ENCODE results near the gene ABR.

The ABR gene

DNA sequence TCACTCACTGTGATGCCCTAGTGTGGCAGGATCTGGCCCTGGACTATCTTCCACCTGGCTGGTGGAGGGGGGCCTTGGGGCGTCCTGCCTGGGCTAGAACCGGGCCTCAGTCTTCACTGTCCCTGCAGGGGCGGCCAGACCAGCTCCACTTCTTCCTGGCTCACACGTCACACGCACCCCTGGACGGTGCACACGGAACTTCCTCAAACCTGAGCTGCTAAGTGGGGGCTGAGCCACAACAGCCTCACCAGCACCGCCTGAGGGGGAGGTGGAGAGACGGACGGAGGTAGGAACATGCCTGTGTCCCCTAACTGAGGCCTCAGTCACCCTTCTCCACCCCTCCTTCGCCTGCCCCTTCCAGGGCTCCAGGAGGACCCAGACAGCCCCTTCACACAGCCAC is 146.3 kb downstream of the ABR start:
- no peak overlapping the region for H3K4me3 ChIP-seq (replicated peaks; ENCODE audit: insufficient read depth, low read length)
- no peaks in the 10 kb centered on the region for H3K27me3 ChIP-seq (ENCODE audit: insufficient read depth, poor library complexity, severe bottlenecking)
- TF ChIP-seq, protein P1, sequence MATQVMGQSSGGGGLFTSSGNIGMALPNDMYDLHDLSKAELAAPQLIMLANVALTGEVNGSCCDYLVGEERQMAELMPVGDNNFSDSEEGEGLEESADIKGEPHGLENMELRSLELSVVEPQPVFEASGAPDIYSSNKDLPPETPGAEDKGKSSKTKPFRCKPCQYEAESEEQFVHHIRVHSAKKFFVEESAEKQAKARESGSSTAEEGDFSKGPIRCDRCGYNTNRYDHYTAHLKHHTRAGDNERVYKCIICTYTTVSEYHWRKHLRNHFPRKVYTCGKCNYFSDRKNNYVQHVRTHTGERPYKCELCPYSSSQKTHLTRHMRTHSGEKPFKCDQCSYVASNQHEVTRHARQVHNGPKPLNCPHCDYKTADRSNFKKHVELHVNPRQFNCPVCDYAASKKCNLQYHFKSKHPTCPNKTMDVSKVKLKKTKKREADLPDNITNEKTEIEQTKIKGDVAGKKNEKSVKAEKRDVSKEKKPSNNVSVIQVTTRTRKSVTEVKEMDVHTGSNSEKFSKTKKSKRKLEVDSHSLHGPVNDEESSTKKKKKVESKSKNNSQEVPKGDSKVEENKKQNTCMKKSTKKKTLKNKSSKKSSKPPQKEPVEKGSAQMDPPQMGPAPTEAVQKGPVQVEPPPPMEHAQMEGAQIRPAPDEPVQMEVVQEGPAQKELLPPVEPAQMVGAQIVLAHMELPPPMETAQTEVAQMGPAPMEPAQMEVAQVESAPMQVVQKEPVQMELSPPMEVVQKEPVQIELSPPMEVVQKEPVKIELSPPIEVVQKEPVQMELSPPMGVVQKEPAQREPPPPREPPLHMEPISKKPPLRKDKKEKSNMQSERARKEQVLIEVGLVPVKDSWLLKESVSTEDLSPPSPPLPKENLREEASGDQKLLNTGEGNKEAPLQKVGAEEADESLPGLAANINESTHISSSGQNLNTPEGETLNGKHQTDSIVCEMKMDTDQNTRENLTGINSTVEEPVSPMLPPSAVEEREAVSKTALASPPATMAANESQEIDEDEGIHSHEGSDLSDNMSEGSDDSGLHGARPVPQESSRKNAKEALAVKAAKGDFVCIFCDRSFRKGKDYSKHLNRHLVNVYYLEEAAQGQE (IDR thresholded peaks at IDR 0.05; ENCODE audit: insufficient replicate concordance, low read depth) = no peak
- TF ChIP-seq, protein P2, sequence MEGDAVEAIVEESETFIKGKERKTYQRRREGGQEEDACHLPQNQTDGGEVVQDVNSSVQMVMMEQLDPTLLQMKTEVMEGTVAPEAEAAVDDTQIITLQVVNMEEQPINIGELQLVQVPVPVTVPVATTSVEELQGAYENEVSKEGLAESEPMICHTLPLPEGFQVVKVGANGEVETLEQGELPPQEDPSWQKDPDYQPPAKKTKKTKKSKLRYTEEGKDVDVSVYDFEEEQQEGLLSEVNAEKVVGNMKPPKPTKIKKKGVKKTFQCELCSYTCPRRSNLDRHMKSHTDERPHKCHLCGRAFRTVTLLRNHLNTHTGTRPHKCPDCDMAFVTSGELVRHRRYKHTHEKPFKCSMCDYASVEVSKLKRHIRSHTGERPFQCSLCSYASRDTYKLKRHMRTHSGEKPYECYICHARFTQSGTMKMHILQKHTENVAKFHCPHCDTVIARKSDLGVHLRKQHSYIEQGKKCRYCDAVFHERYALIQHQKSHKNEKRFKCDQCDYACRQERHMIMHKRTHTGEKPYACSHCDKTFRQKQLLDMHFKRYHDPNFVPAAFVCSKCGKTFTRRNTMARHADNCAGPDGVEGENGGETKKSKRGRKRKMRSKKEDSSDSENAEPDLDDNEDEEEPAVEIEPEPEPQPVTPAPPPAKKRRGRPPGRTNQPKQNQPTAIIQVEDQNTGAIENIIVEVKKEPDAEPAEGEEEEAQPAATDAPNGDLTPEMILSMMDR (IDR thresholded peaks at IDR 0.05; ENCODE audit: insufficient read depth, low read length) = no peak
- TF ChIP-seq GABPA (IDR thresholded peaks at IDR 0.05; ENCODE audit: low read depth) (no peak), POLR2AphosphoS5 (IDR thresholded peaks at IDR 0.05; ENCODE audit: low read depth) (no peak), SPI1 (IDR thresholded peaks at IDR 0.05; ENCODE audit: borderline replicate concordance, low read depth) (no peak)
- H3K27ac ChIP-seq (replicated peaks) = no peak overlapping the region; the same call in 1 of the 2 replicates
- peak; percentile 32 to 70 for DNase-seq (ENCODE audit: low read depth in 1 of 2, low spot score in 1 of 2)

DNA sequence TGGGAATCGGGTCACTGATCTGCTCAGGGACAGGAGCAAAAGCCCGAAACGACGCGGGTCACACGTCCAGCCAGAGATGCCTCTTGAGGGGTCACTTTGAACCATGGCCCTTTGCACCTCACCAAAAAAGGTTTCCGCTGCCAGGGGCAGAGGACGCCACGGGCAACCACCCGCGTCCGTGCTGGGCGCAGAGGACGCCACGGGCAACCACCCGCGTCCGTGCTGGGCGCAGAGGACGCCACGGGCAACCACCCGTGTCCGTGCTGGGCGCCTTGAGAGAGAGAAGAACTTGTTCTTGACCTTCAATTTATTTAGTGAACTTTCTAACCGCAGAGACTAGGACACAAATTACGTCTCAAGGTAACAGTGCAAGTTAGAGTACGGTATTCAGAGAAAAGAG is 147.4 kb downstream of the ABR start:
- H3K4me3 ChIP-seq (replicated peaks; ENCODE audit: insufficient read depth, low read length) = no peak overlapping the region

DNA sequence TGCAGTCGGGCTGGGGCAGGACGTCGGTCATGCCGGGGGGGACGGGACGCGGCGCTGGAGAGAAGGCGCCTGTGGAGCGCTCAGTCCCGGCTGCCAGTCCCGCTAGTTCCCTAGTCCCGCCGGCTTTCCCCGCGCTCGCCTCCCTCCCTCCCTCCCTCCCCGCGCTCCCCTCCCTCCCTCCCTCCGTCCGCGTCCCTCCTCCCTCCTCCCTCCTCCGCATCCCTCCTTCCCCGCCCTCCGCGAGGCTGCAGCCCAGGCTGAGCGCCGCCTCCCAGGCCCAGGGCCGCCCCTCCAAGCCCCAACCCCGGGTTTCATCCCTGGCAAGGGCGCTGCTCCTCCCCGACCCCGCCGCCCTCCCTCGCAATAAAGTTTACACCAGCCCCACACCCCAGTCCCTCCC is 148.1 kb downstream of the ABR start:
- no peaks in the 10 kb centered on the region for H3K27me3 ChIP-seq (ENCODE audit: insufficient read depth, poor library complexity, severe bottlenecking)
- no peak overlapping the region for H3K4me3 ChIP-seq (replicated peaks; ENCODE audit: insufficient read depth, low read length)
- H3K27ac ChIP-seq (replicated peaks) = no peak overlapping the region
- TF ChIP-seq, protein P1 (IDR thresholded peaks at IDR 0.05; ENCODE audit: insufficient replicate concordance, low read depth) = no peak
- TF ChIP-seq SPI1 (IDR thresholded peaks at IDR 0.05; ENCODE audit: borderline replicate concordance, low read depth) (no peak), POLR2AphosphoS5 (IDR thresholded peaks at IDR 0.05; ENCODE audit: low read depth) (no peak), GABPA (IDR thresholded peaks at IDR 0.05; ENCODE audit: low read depth) (no peak)
- TF ChIP-seq, protein P2 (IDR thresholded peaks at IDR 0.05; ENCODE audit: insufficient read depth, low read length) = no peak
- DNase-seq (ENCODE audit: low read depth in 1 of 2, low spot score in 1 of 2) = no peak

More for the DNA sequence above, 147.4 kb downstream of the ABR start:
- no peak for TF ChIP-seq SPI1 (IDR thresholded peaks at IDR 0.05; ENCODE audit: borderline replicate concordance, low read depth)
- TF ChIP-seq, protein P2 (IDR thresholded peaks at IDR 0.05; ENCODE audit: insufficient read depth, low read length) = no peak
- Histone ChIP-seq H3K27ac (replicated peaks) (no peak overlapping the region), H3K27me3 (ENCODE audit: insufficient read depth, poor library complexity, severe bottlenecking) (no peaks in the 10 kb centered on the region)
- no peak for DNase-seq (ENCODE audit: low read depth in 1 of 2, low spot score in 1 of 2)

All from HL-60 (cell line).